Caco-2 (cell line): Measurements from ENCODE around the gene DKK1. TPM values are rescaled to one million over a fixed set of nuclear protein-coding genes. Genes with fewer than 3 reads are reported as not detected.

Experiments
- BruUV-seq: library from RNA; stranded (reverse); fragments of 400-500 nt; replicated peaks from 2 replicates; lab custom pipeline; 2021; lab: Mats Ljungman, UMichigan
- CTCF ChIA-PET: fragments of 300-600 bp; sonication (Branson Sonifier 250); formaldehyde crosslinking; loops from one replicate; lab custom pipeline; 2022; ENCODE audit warnings: antibody characterized with exemption; lab: Charles Lee
- POLR2A ChIA-PET: fragments of 300-600 bp; sonication (Branson Sonifier 250); formaldehyde crosslinking; loops from one replicate; lab custom pipeline; 2022; ENCODE audit warnings: antibody characterized with exemption; lab: Charles Lee
- DNase-seq, 2 experiments: peaks; one replicate each; pipeline versions ENCODE4 v3.0.0 to v3.0.0-alpha.2; 2020 to 2022
- H3K27me3 ChIP-seq: replicated peaks from 2 replicates; pipeline ENCODE4 v1.6.0; 2011; ENCODE audit warnings: low read length; ENCODE audit not compliant: control insufficient read depth, insufficient read depth
- H3K36me3 ChIP-seq: 2 replicates; pipeline ENCODE4 v1.5.1; 2011; ENCODE audit warnings: low read length; ENCODE audit not compliant: control insufficient read depth, insufficient read depth
- H3K4me1 ChIP-seq: fragments of 250-450 bp; sonication (Bioruptor Pico); 2 replicates; pipeline ENCODE4 v1.5.1; 2020; ENCODE audit warnings: mild to moderate bottlenecking
- H3K4me3 ChIP-seq: 2 replicates; pipeline ENCODE4 v1.5.1; 2011; ENCODE audit warnings: low read depth, mild to moderate bottlenecking, control low read depth, low read length
- H3K9me3 ChIP-seq: fragments of 250-450 bp; sonication (Bioruptor Pico); 2 replicates; pipeline ENCODE4 v1.5.1; 2020; ENCODE audit warnings: mild to moderate bottlenecking, moderate library complexity
- H3K27ac Mint-ChIP-seq: one replicate; pipeline ENCODE4 v1.8.0; 2022; ENCODE audit warnings: mixed read lengths; ENCODE audit not compliant: unreplicated experiment
- H3K27me3 Mint-ChIP-seq: one replicate; pipeline ENCODE4 v1.8.0; 2022; ENCODE audit warnings: mixed read lengths; ENCODE audit not compliant: insufficient read depth, unreplicated experiment
- H3K36me3 Mint-ChIP-seq: one replicate; pipeline ENCODE4 v1.8.0; 2022; ENCODE audit warnings: mild to moderate bottlenecking, mixed read lengths; ENCODE audit not compliant: insufficient read depth, unreplicated experiment
- H3K4me1 Mint-ChIP-seq: one replicate; pipeline ENCODE4 v1.8.0; 2022; ENCODE audit warnings: low read depth, mixed read lengths; ENCODE audit not compliant: unreplicated experiment
- H3K4me3 Mint-ChIP-seq: one replicate; pipeline ENCODE4 v1.8.0; 2022; ENCODE audit warnings: mild to moderate bottlenecking, moderate library complexity, mixed read lengths; ENCODE audit not compliant: unreplicated experiment
- H3K9me3 Mint-ChIP-seq: one replicate; pipeline ENCODE4 v1.8.0; 2022; ENCODE audit warnings: mixed read lengths; ENCODE audit not compliant: unreplicated experiment
- CTCF ChIP-seq, 2 experiments: fragments of 200-600 bp in 1 of 2; IDR thresholded peaks; 1 replicate in 1 of 2; 2 replicates in 1 of 2; pipeline versions ENCODE4 v1.5.1 to v1.8.0; 2011 to 2022; ENCODE audit warnings: antibody characterized with exemption in 1 of 2, control low read depth in 1 of 2, inconsistent platforms in 1 of 2, low read depth in 1 of 2, low read length in 1 of 2, mild to moderate bottlenecking in 1 of 2, moderate library complexity in 1 of 2; ENCODE audit not compliant: insufficient read depth in 1 of 2, severe bottlenecking in 1 of 2, unreplicated experiment in 1 of 2
- intact Hi-C: fragments of 100-400 bp; cut with micrococcal nuclease; formaldehyde crosslinking; loops from one replicate; pipeline ENCODE4 v1.10.0; 2022; ENCODE audit not compliant: unreplicated experiment
- total RNA-seq: library from RNA; stranded (reverse); gene quantifications from 2 replicates; pipeline ENCODE4 v1.2.3, GENCODE V29; 2022

DKK1 gene
- total RNA-seq, 1 experiment from 2014 or later = 1,866 TPM

- no TSS peak for BruUV-seq
- Histone ChIP-seq H3K36me3 (peaks cover 3% of the 10 kb centered on the region; the same call in 1 of the 2 replicates), H3K9me3 (no peaks in the 10 kb centered on the region), H3K4me1 (peaks cover 43% of the 10 kb centered on the region), H3K4me3 (peak overlapping the region; percentile 63), H3K27me3 (no peaks in the 10 kb centered on the region)
- CTCF ChIA-PET = no interaction called here
- H3K27me3 Mint-ChIP-seq = no peaks in the 10 kb centered on the region
- peak overlapping the region; percentile 95 for H3K27ac Mint-ChIP-seq
- no peak for TF ChIP-seq CTCF (IDR thresholded peaks at IDR 0.05; ENCODE audit: insufficient read depth in 1 of 2, low read depth in 1 of 2, low read length in 1 of 2, severe bottlenecking in 1 of 2, unreplicated experiment in 1 of 2)
- H3K4me3 Mint-ChIP-seq = peak overlapping the region; percentile 96
- no peaks in the 10 kb centered on the region for H3K9me3 Mint-ChIP-seq
- DNase-seq = no peak
- intact Hi-C loops = no loop called here
- peaks cover 79% of the 10 kb centered on the region for H3K36me3 Mint-ChIP-seq
- POLR2A ChIA-PET = no interaction called here
- H3K4me1 Mint-ChIP-seq = peaks cover 37% of the 10 kb centered on the region
Measured at GRCh38 chr10:52316001-52316400, 1.9 kb downstream of the DKK1 start.

GRCh38 chr10:52316500-52316899 is 2.4 kb downstream of the DKK1 start:
- H3K27me3 Mint-ChIP-seq = no peaks in the 10 kb centered on the region
- H3K4me3 Mint-ChIP-seq = peak overlapping the region; percentile 96
- POLR2A ChIA-PET = interaction anchor here (0.5 kb wide), 1 partner anchor 97 kb away, joined by 6 read pairs; no protein-coding TSS in a partner anchor

GRCh38 chr10:52318136-52318701 is 4.1 kb downstream of the DKK1 start:
- Mint-ChIP-seq H3K27me3 (no peaks in the 10 kb centered on the region), H3K9me3 (no peaks in the 10 kb centered on the region), H3K4me3 (peak overlapping the region; percentile 96), H3K4me1 (peaks cover 37% of the 10 kb centered on the region), H3K36me3 (peaks cover 86% of the 10 kb centered on the region), H3K27ac (peak overlapping the region; percentile 70)
- no peak for DNase-seq
- intact Hi-C loops = no loop called here
- no peaks in the 10 kb centered on the region for H3K9me3 ChIP-seq
- H3K27me3 ChIP-seq = no peaks in the 10 kb centered on the region
- TF ChIP-seq CTCF (IDR thresholded peaks at IDR 0.05; ENCODE audit: insufficient read depth in 1 of 2, low read depth in 1 of 2, low read length in 1 of 2, severe bottlenecking in 1 of 2, unreplicated experiment in 1 of 2) = no peak
- H3K4me3 ChIP-seq = no peak overlapping the region
- peaks cover 36% of the 10 kb centered on the region for H3K4me1 ChIP-seq
- TSS peak; percentile 75 for BruUV-seq
- POLR2A ChIA-PET = no interaction called here
- CTCF ChIA-PET = no interaction called here
- H3K36me3 ChIP-seq = peaks cover 3% of the 10 kb centered on the region; the same call in 1 of the 2 replicates

More at GRCh38 chr10:52316500-52316899, 2.4 kb downstream of the DKK1 start:
- Histone ChIP-seq H3K27me3 (no peaks in the 10 kb centered on the region), H3K9me3 (no peaks in the 10 kb centered on the region), H3K4me3 (peak overlapping the region; percentile 63), H3K36me3 (peaks cover 3% of the 10 kb centered on the region; the same call in 1 of the 2 replicates), H3K4me1 (peaks cover 41% of the 10 kb centered on the region)
- no peak for TF ChIP-seq CTCF (IDR thresholded peaks at IDR 0.05; ENCODE audit: insufficient read depth in 1 of 2, low read depth in 1 of 2, low read length in 1 of 2, severe bottlenecking in 1 of 2, unreplicated experiment in 1 of 2)
- no TSS peak for BruUV-seq
- H3K9me3 Mint-ChIP-seq = no peaks in the 10 kb centered on the region
- CTCF ChIA-PET = no interaction called here
- H3K27ac Mint-ChIP-seq = peak overlapping the region; percentile 95
- H3K36me3 Mint-ChIP-seq = peaks cover 79% of the 10 kb centered on the region
- no peak for DNase-seq
- intact Hi-C loops = no loop called here
- peaks cover 34% of the 10 kb centered on the region for H3K4me1 Mint-ChIP-seq
